AG04450 (cell line): ENCODE results near the gene SELPLG. TPM values are rescaled to one million over a fixed set of nuclear protein-coding genes. Genes with fewer than 3 reads are reported as not detected.

Source experiments
- CTCF ChIA-PET: fragments of 300-600, 350-600 bp; formaldehyde crosslinking; extraction: SDS; loops from one replicate; lab custom pipeline; 2022; ENCODE audit warnings: antibody characterized with exemption, inconsistent platforms; lab: Charles Lee
- POLR2A ChIA-PET: fragments of 350-600 bp; formaldehyde crosslinking; extraction: SDS; loops from one replicate; lab custom pipeline; 2021; ENCODE audit warnings: antibody characterized with exemption, inconsistent platforms; lab: Yijun Ruan, JAX
- DNase-seq: peaks from one replicate; pipeline ENCODE4 v3.0.0-alpha.2; 2011; ENCODE audit warnings: low read depth, low spot score
- H3K27ac ChIP-seq: one replicate; pipeline ENCODE4 v1.5.1; 2012; ENCODE audit warnings: low read depth, low read length, control low read depth
- H3K27me3 ChIP-seq: one replicate; pipeline ENCODE4 v1.6.0; 2012; ENCODE audit warnings: low read length; ENCODE audit not compliant: control insufficient read depth, insufficient read depth
- H3K4me3 ChIP-seq: 2 replicates; pipeline ENCODE4 v1.5.1; 2011; ENCODE audit warnings: mild to moderate bottlenecking, low read depth, low read length, control low read depth
- H3K9me3 ChIP-seq: 2 replicates; pipeline ENCODE4 v1.5.1; 2012; ENCODE audit warnings: low read length; ENCODE audit not compliant: control insufficient read depth, insufficient read depth
- polyA plus RNA-seq: library from polyadenylated mRNA; depleted of rRNA; stranded (reverse); fragments of >200 nt; gene quantifications from 2 replicates; pipeline ENCODE4 v1.2.3, GENCODE V29; 2011
- TF ChIP-seq, protein P1 (sequence below): IDR thresholded peaks from 2 replicates; pipeline ENCODE4 v1.5.1; 2011; ENCODE audit warnings: low read depth, low read length, control low read depth, inconsistent platforms

SELPLG gene
- polyA plus RNA-seq, 1 experiment = 6.1 TPM

GRCh38 chr12:108646600-108647579 is 13.2 kb upstream of the SELPLG start:
- TF ChIP-seq, protein P1, sequence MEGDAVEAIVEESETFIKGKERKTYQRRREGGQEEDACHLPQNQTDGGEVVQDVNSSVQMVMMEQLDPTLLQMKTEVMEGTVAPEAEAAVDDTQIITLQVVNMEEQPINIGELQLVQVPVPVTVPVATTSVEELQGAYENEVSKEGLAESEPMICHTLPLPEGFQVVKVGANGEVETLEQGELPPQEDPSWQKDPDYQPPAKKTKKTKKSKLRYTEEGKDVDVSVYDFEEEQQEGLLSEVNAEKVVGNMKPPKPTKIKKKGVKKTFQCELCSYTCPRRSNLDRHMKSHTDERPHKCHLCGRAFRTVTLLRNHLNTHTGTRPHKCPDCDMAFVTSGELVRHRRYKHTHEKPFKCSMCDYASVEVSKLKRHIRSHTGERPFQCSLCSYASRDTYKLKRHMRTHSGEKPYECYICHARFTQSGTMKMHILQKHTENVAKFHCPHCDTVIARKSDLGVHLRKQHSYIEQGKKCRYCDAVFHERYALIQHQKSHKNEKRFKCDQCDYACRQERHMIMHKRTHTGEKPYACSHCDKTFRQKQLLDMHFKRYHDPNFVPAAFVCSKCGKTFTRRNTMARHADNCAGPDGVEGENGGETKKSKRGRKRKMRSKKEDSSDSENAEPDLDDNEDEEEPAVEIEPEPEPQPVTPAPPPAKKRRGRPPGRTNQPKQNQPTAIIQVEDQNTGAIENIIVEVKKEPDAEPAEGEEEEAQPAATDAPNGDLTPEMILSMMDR = peak; percentile 38
- no peak for DNase-seq
- CTCF ChIA-PET = interaction anchor here (0.5 to 2.2 kb wide), 11 partner anchors 18 to 744 kb away, joined by 3 to 13 read pairs (median 4); partner anchors contain the start of gene TMEM119
- no peak overlapping the region for H3K27ac ChIP-seq
- no peaks in the 10 kb centered on the region for H3K9me3 ChIP-seq
- H3K4me3 ChIP-seq = no peak overlapping the region
- H3K27me3 ChIP-seq = no peaks in the 10 kb centered on the region
- POLR2A ChIA-PET = no interaction called here

DNA sequence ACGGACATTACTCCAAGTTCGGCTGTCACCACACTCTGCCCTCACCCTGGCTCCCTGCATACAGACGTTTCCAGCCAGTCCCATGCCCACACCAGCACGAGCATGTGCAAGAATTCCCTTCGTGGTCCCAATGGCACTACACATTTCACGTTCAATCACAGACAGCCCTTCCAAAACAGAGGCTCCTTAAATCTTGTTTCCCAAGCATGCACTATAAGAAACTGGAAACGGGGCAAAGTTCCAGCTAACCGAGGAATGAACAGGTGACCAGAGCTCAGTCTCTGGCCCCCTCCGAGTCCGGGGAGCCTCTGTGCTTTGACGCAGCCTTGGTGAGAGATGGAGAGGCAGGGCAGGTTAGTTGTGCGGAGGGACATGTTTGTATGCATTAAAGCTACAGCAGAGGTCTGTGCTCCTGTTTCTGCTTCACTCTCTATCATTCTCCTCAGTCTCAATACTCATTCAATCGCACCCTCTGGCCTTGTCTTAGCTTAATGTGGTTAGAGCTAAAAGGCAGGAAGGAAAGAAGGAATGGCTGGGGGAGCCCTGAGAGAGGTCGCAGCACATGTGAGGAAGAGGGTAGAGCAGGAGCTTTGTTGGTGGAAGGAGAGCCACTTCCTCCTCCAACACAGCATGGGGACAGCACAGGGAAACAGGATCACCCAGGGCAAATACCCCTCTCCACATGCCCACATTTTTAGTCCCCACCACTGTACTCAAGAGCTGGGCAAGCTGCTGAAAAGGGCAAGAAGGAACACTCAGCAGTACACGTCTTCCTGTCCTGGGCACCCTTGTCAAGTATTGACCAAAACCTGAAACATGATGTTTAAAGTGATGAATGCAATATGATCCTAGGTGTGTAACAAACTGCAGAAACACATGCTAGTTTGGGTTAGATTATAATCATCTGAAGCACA is 12.2 kb upstream of the SELPLG start:
- POLR2A ChIA-PET = no interaction called here
- Histone ChIP-seq H3K27ac (no peak overlapping the region), H3K4me3 (no peak overlapping the region), H3K27me3 (no peaks in the 10 kb centered on the region), H3K9me3 (no peaks in the 10 kb centered on the region)
- no peak for DNase-seq
- TF ChIP-seq, protein P1 = no peak
- CTCF ChIA-PET = interaction anchor here (0.5 to 2.2 kb wide), 12 partner anchors 9 to 782 kb away, joined by 3 to 13 read pairs (median 4); partner anchors contain the start of gene TMEM119

DNA sequence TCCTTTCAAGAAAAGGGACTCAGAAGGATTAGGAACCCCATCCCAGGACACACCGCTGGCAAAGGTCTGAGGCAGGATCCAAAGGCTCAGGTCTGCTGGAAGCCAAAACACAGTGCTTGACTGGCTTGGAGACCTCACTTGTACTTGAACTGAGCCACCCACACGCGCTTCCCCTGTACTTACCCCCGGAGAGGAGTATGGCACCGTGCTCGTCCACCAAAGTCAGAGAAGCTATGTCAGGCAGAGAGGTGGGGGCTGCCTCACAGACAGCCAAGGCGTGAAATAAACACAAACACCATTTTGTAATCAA is 11.1 kb upstream of the SELPLG start:
- ChIA-PET POLR2A (interaction anchor here (0.7 kb wide), 1 partner anchor 24 kb away, joined by 5 read pairs; no protein-coding TSS in a partner anchor), CTCF (interaction anchor here (0.8 to 2.0 kb wide), 4 partner anchors 9 to 306 kb away, joined by 3 to 13 read pairs (median 6); no protein-coding TSS in a partner anchor)
- Histone ChIP-seq H3K9me3 (no peaks in the 10 kb centered on the region), H3K27me3 (no peaks in the 10 kb centered on the region), H3K27ac (no peak overlapping the region), H3K4me3 (no peak overlapping the region)
- TF ChIP-seq, protein P1 = no peak
- DNase-seq = no peak

DNA sequence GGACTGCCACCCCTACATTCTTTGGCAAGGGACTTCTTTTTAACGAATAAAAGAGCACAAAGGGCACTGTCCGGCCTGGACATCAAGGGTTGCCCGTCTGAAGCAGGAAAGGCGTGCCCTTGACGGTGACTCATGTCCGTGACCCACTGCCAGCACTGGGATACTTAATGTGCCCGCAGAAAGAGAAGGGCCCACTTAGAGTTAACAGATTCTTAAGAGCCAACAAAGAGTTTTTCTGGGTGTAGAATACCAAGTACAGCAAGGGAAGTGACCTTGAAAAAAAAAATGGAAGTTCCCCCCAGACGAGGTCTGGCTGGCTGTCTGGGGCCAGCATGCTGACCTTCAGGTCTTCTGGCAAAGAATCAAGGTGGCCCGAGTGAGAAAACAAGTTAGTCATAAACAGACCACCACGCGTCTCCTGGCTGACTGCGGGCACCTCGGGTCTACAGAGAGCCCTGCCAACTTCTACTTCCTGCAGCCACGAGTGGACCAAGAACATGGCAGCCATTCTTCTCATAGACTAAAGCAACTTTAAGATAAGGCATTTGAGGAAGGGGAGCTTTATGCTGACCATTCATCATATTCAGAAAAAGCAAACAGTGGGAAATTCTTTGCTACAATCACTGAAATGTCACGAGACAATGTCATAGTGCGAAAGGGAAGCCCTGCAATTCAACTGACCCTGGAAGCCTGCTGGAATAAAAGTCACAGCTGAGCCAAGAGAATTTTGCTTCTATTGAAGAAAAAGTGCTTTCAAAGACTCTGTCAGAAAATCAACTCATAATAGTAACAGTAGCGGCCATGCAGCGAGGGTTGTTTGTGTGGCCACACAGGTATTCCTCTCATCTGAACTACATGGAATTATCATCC is 10.5 kb upstream of the SELPLG start:
- no peak overlapping the region for H3K4me3 ChIP-seq
- H3K9me3 ChIP-seq = no peaks in the 10 kb centered on the region
- CTCF ChIA-PET = interaction anchor here (0.8 to 2.0 kb wide), 3 partner anchors 8 to 80 kb away, joined by 3 to 13 read pairs (median 4); no protein-coding TSS in a partner anchor
- POLR2A ChIA-PET = interaction anchor here (0.7 kb wide), 1 partner anchor 23 kb away, joined by 5 read pairs; no protein-coding TSS in a partner anchor
- TF ChIP-seq, protein P1 = no peak
- H3K27me3 ChIP-seq = no peaks in the 10 kb centered on the region
- no peak for DNase-seq
- no peak overlapping the region for H3K27ac ChIP-seq
